Keratinocyte (primary cell): ENCODE data around the gene CTNNA3. TPM values are rescaled to one million over a fixed set of nuclear protein-coding genes. Genes with fewer than 3 reads are reported as not detected.

ENCODE experiments used
- DNase-seq: peaks from one replicate; pipeline ENCODE4 v3.0.0-alpha.2; 2011; ENCODE audit warnings: low read depth, missing footprints, low spot score
- FAIRE-seq: peaks from 2 replicates; lab custom pipeline; 2011; peaks lifted over from hg19 to GRCh38; lab: Jason Lieb, UNC
- H2AFZ ChIP-seq: 2 replicates; pipeline ENCODE4 v1.6.0; 2012; ENCODE audit warnings: low read length, control low read depth, inconsistent platforms; ENCODE audit not compliant: control insufficient read depth
- H3K27ac ChIP-seq: 2 replicates; pipeline ENCODE4 v1.5.1; 2011; ENCODE audit warnings: low read length; ENCODE audit not compliant: control insufficient read depth, insufficient read depth
- H3K27me3 ChIP-seq: 3 replicates; pipeline ENCODE4 v1.6.0; 2011; ENCODE audit warnings: low read length; ENCODE audit not compliant: control insufficient read depth, insufficient read depth; ENCODE audit errors: extremely low read depth
- H3K36me3 ChIP-seq, 2 experiments: 2 replicates in 1 of 2; 3 replicates in 1 of 2; pipeline ENCODE4 v1.5.1; 2011; ENCODE audit warnings: low read length in 2 of 2, mild to moderate bottlenecking in 1 of 2; ENCODE audit not compliant: control insufficient read depth in 2 of 2, insufficient read depth in 2 of 2; ENCODE audit errors: extremely low read depth in 1 of 2
- H3K4me1 ChIP-seq: 3 replicates; pipeline ENCODE4 v1.5.1; 2011; ENCODE audit warnings: low read length; ENCODE audit not compliant: control insufficient read depth, insufficient read depth; ENCODE audit errors: extremely low read depth
- H3K4me2 ChIP-seq: 3 replicates; pipeline ENCODE4 v1.6.0; 2011; ENCODE audit warnings: low read depth, low read length; ENCODE audit not compliant: control insufficient read depth, insufficient read depth; ENCODE audit errors: extremely low read depth
- H3K4me3 ChIP-seq, 3 experiments: fragments of 200-600 bp in 1 of 3; sonication (generic) in 1 of 3; 2 replicates in 2 of 3; 3 replicates in 1 of 3; pipeline ENCODE4 v1.5.1; 2011 to 2016; ENCODE audit warnings: low read length in 3 of 3, mild to moderate bottlenecking in 3 of 3, control low read depth in 2 of 3, inconsistent platforms in 1 of 3, low read depth in 1 of 3, mixed read lengths in 1 of 3, mixed run types in 1 of 3, moderate library complexity in 1 of 3; ENCODE audit not compliant: control insufficient read depth in 2 of 3, insufficient read depth in 2 of 3; ENCODE audit errors: extremely low read depth in 1 of 3
- H3K79me2 ChIP-seq: 2 replicates; pipeline ENCODE4 v1.6.0; 2012; ENCODE audit warnings: low read length; ENCODE audit not compliant: control insufficient read depth, insufficient read depth
- H3K9ac ChIP-seq: 3 replicates; pipeline ENCODE4 v1.6.0; 2011; ENCODE audit warnings: low read length; ENCODE audit not compliant: control insufficient read depth, insufficient read depth; ENCODE audit errors: extremely low read depth
- H3K9me1 ChIP-seq: 3 replicates; pipeline ENCODE4 v1.6.0; 2011; ENCODE audit warnings: low read length; ENCODE audit not compliant: control insufficient read depth, insufficient read depth; ENCODE audit errors: extremely low read depth
- H3K9me3 ChIP-seq: 2 replicates; pipeline ENCODE4 v1.5.1; 2012; ENCODE audit warnings: low read depth, low read length; ENCODE audit not compliant: control insufficient read depth
- H4K20me1 ChIP-seq: 3 replicates; pipeline ENCODE4 v1.6.0; 2011; ENCODE audit warnings: low read length; ENCODE audit not compliant: control insufficient read depth, insufficient read depth; ENCODE audit errors: extremely low read depth
- EZH2 ChIP-seq: IDR thresholded peaks from one replicate; pipeline ENCODE4 v1.6.1; 2012; ENCODE audit warnings: inconsistent platforms, mild to moderate bottlenecking, low read length, moderate library complexity
- dilution Hi-C: fragments of 300-500 bp; cut with MboI; formaldehyde crosslinking; loops from one replicate; pipeline ENCODE4 v1.7.0; 2020; ENCODE audit warnings: low sequenced_read_pairs; ENCODE audit not compliant: extremely low pct_ligation_motif_present
- polyA plus RNA-seq, 5 experiments: library from polyadenylated mRNA; depleted of rRNA in 3 of 5; stranded (reverse) in 3 of 5; stranded (forward) in 1 of 5; unstranded in 1 of 5; fragments of >200 nt; gene quantifications; 1 replicate in 1 of 5; 2 replicates in 3 of 5; 3 replicates in 1 of 5; pipeline versions ENCODE4 v1.2.1 to v1.2.3, GENCODE V29; 2011 to 2012; ENCODE audit warnings: missing spikeins in 2 of 5, low read depth in 1 of 5, low replicate concordance in 1 of 5
- TF ChIP-seq, protein P1 (sequence below), 3 experiments: IDR thresholded peaks in 1 of 3; conservative IDR thresholded peaks in 1 of 3; optimal IDR thresholded peaks in 1 of 3; 2 replicates in 2 of 3; 3 replicates in 1 of 3; pipeline versions ENCODE3 to v1.5.1; 2011; ENCODE audit warnings: low read length in 3 of 3, mild to moderate bottlenecking in 3 of 3, moderate library complexity in 2 of 3, control low read depth in 1 of 3, inconsistent platforms in 1 of 3; ENCODE audit not compliant: insufficient read depth in 2 of 3; ENCODE audit errors: extremely low read depth in 1 of 3

The CTNNA3 gene
- polyA plus RNA-seq, 1 donor (not counting 4 experiments of a cell fraction or from before 2014, with no cell fraction given), result 0.01 TPM

DNA sequence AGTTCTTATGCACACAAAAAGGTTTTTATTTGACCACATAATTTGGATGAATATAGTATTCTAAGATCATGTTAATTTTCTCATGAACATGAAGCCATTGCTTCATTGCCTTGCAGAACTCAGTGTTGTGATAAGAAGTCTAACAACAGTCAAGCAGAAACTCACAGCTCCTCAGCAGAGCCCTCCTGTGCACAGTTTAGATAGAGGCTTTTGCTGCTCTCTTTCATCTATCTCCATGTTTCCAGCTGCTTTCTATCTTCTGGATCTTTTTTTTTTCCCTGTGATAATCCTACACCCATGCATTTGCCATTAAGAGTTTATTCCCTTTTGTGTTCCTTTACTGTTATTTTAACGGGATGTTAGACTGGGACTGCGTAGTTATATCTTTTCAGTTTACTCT is 1327.8 kb downstream of the CTNNA3 start:
- Histone ChIP-seq H3K27me3 (no peaks in the 10 kb centered on the region), H2AFZ (no peak overlapping the region), H3K27ac (no peak overlapping the region), H3K9ac (no peak overlapping the region), H4K20me1 (no peaks in the 10 kb centered on the region), H3K9me1 (no peaks in the 10 kb centered on the region), H3K4me3 (no peak overlapping the region), H3K4me2 (no peak overlapping the region), H3K4me1 (no peaks in the 10 kb centered on the region), H3K79me2 (no peaks in the 10 kb centered on the region), H3K36me3 (no peaks in the 10 kb centered on the region), H3K9me3 (no peaks in the 10 kb centered on the region)
- TF ChIP-seq, protein P1, sequence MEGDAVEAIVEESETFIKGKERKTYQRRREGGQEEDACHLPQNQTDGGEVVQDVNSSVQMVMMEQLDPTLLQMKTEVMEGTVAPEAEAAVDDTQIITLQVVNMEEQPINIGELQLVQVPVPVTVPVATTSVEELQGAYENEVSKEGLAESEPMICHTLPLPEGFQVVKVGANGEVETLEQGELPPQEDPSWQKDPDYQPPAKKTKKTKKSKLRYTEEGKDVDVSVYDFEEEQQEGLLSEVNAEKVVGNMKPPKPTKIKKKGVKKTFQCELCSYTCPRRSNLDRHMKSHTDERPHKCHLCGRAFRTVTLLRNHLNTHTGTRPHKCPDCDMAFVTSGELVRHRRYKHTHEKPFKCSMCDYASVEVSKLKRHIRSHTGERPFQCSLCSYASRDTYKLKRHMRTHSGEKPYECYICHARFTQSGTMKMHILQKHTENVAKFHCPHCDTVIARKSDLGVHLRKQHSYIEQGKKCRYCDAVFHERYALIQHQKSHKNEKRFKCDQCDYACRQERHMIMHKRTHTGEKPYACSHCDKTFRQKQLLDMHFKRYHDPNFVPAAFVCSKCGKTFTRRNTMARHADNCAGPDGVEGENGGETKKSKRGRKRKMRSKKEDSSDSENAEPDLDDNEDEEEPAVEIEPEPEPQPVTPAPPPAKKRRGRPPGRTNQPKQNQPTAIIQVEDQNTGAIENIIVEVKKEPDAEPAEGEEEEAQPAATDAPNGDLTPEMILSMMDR (optimal IDR thresholded peaks at IDR 0.05 in 1 of 3, IDR thresholded peaks at IDR 0.05 in 1 of 3, conservative IDR thresholded peaks at IDR 0.05 in 1 of 3; ENCODE audit: extremely low read depth in 1 of 3, insufficient read depth in 2 of 3, low read length in 3 of 3), result no peak
- no peak for TF ChIP-seq EZH2
- FAIRE-seq, result no peak
- dilution Hi-C loops, result no loop called here
- no peak for DNase-seq

DNA sequence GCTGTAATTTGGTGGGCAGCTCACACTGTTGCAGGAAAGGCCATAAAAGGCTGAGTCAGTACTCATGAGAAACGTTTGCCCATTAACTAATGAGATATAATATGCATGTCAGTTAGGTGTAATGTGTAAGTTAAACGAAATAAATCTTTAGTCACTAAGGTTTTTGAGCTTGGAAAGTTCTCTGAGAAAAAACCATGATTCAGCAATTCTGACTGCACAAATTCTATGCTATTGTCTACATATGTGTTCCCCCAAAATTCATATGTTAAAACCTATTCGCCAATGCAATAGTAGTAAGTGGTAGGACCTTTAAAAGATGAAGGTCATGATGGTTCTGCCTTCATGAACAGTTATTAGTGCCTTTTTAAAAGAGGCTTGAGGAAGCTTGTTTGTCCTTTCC is 1329.8 kb downstream of the CTNNA3 start:
- dilution Hi-C loops, result no loop called here
- no peaks in the 10 kb centered on the region for H3K79me2 ChIP-seq
- H3K27ac ChIP-seq, result no peak overlapping the region
- H3K4me2 ChIP-seq, result no peak overlapping the region
- no peaks in the 10 kb centered on the region for H4K20me1 ChIP-seq
- DNase-seq, result no peak
- no peaks in the 10 kb centered on the region for H3K9me3 ChIP-seq
- no peaks in the 10 kb centered on the region for H3K36me3 ChIP-seq
- H3K4me1 ChIP-seq, result no peaks in the 10 kb centered on the region
- no peaks in the 10 kb centered on the region for H3K27me3 ChIP-seq
- no peaks in the 10 kb centered on the region for H3K9me1 ChIP-seq
- H3K4me3 ChIP-seq, result no peak overlapping the region
- TF ChIP-seq, protein P1 (optimal IDR thresholded peaks at IDR 0.05 in 1 of 3, IDR thresholded peaks at IDR 0.05 in 1 of 3, conservative IDR thresholded peaks at IDR 0.05 in 1 of 3; ENCODE audit: extremely low read depth in 1 of 3, insufficient read depth in 2 of 3, low read length in 3 of 3), result no peak
- no peak for TF ChIP-seq EZH2
- FAIRE-seq, result no peak
- H3K9ac ChIP-seq, result no peak overlapping the region
- H2AFZ ChIP-seq, result no peak overlapping the region
